GM10266 (cell line): ENCODE results near the gene IFIT2.
"Not testable (repeated sequence)": the region's sequence is repeated elsewhere in the genome, so short reads cannot be mapped to it uniquely, and the experiment has no call there.

Experiments
- DNase-seq: peaks from one replicate; pipeline ENCODE4 v3.0.0; 2012; ENCODE audit errors: extremely low spot score
- CTCF ChIP-seq: IDR thresholded peaks from 2 replicates; pipeline ENCODE4 v1.5.1; 2012; ENCODE audit warnings: mild to moderate bottlenecking, low read depth; ENCODE audit not compliant: control insufficient read depth, insufficient read depth; ENCODE audit errors: missing control alignments

IFIT2 gene

GRCh38 chr10:89279421-89279869 lies 22.4 kb upstream of the IFIT2 start:
- TF ChIP-seq CTCF: no peak
- DNase-seq: no peak

GRCh38 chr10:89280508-89280907 lies 21.3 kb upstream of the IFIT2 start:
- no peak for TF ChIP-seq CTCF
- no peak for DNase-seq

GRCh38 chr10:89281606-89282395 lies 20.0 kb upstream of the IFIT2 start:
- TF ChIP-seq CTCF: no peak
- no peak for DNase-seq

GRCh38 chr10:89283025-89283935 lies 18.6 kb upstream of the IFIT2 start:
- no peak for TF ChIP-seq CTCF

GRCh38 chr10:89283936-89284475 lies 17.8 kb upstream of the IFIT2 start:
- TF ChIP-seq CTCF: no peak

More at GRCh38 chr10:89283025-89283935, 18.6 kb upstream of the IFIT2 start:
- no peak for DNase-seq

GRCh38 chr10:89284711-89285110 lies 17.1 kb upstream of the IFIT2 start:
- not testable (repeated sequence) for DNase-seq

More at GRCh38 chr10:89283936-89284475, 17.8 kb upstream of the IFIT2 start:
- no peak for DNase-seq

- DNase-seq: not testable (repeated sequence)
These were observed 16.5 kb upstream of the IFIT2 start for GRCh38 chr10:89285303-89285702.
